GM18502 (cell line): ENCODE data around the gene PAOX.

Source experiments
- ATAC-seq: cut with Tn5 transposase; IDR thresholded peaks from one replicate; pipeline ENCODE4 v1.9.1; 2021; ENCODE audit warnings: mild to moderate bottlenecking; ENCODE audit not compliant: unreplicated experiment, poor library complexity

Gene PAOX

DNA sequence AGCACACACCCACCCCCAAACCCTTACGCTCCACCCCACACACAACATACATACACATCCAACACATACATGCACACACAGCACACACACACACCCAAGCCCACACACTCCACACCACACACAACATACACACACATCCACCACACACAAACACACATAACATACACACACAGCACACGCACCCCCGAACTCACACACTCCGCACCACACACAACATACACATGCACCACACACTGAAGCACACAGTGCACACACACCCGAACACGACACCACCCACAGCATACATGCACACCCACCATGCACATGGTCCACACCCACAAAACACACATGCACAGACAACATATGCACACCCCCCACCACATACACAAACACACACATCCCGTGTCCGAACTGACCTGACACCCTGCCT, 29.9 kb upstream of the PAOX start:
- no peak for ATAC-seq

DNA sequence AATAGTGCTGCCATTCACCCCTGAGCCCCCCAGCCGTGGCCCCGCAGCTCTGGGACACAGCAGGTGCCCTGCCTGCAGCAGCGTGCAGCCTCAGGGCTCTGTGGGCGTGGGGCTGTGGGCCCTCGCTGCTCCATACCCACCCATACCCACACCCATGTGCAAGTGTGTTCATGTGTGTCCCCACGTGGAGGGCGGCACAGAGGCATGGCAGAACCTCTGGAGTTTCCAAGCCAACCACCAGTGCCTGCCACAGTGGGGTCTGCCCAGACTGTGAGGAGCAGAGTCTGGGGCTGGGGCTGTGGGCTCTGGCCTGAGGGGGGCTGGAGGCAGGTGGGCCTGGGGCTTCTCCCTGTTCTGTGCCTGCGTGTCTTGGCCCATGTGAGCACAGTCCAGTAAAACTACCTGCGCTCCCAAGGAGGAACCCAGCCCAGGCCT, 29.5 kb upstream of the PAOX start:
- no peak for ATAC-seq

DNA sequence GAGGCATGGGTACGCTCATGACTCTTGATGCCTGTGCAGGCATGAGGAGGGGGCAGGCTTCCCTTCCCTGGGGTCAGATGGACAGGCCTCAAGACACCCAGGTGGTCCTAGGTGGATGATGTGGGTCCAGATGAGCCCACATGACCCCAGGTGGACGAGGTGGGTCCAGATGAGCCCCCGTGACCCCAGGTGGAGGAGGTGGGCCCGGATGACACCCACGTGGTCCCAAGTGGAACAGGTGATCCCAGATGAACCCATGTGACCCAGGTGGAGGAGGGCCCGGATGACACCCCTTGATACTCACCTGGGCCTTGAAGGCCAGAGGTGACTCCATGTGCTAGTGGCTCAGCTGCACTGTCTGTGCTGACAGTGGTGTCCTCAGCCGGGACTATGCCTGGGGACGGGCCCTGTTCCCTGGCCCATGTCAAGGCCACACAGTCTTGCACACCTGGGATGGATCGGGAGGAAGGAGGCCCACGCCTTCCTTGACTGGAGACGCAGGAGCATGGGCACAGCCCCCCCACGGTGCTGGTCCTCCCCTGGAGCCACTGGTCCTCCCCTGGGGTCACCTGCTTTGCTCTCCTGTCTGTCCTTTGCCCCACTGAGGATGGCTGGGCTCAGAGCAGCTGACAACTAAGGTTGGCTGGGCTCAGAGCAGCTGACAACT, 28.6 kb upstream of the PAOX start:
- ATAC-seq, result no peak

DNA sequence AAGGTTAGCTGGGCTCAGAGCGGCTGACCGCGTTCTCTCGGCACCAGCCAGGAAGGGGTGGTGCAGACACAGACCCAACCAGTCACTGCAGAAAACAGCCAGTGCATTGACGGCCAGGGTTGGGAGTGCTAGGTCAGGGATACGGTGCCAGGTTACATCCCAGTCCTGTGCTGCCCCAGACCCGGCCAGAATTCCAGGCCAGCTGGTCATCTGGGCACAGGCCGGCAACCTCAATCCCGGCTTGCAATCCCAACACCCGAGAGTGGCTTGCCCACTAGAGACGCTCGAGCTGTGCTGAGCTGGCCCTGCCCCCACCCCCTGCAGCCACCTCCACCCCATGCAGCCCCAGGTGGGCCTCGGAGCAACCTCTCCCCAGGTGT, 28.1 kb upstream of the PAOX start:
- no peak for ATAC-seq

DNA sequence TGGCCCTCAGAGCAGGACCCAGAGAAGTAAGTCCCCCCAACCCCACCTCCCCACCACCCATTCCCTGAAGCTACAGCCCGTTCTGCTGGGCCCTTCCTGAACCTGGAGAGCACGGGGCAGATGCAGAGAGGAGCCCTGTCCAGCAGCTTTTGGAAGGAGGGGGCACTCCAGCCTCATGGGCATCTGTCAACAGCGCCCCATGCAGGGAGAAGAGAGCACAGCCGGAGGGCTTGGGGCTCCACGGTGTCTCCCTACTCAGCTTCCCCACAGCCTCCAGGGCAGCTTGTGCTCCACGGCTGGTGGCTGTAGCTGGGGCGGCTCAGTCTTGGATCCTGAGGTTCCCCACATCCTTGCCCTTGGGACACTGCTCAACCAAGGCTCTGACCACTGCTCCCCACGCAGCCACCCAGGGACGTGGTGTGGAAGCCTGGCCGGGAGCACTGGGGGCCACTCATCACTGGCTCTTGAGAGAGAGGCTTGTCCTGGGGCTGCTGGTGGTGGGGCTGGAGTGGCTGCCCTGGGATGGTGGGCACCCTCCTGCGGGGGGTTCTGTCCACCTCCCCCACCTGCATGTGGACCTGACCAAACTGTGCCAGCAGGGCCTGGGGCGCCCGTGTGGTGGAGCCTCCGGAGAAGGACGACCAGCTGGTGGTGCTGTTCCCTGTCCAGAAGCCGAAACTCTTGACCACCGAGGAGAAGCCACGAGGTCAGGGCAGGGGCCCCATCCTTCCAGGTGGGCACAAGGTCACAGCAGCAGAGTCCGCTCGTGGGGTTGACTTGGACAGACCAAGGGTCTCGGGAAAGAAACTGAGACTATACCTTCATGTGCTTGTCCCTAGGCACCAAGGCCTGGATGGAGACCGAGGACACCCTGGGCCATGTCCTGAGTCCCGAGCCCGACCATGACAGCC, 27.4 kb upstream of the PAOX start:
- ATAC-seq, result no peak

DNA sequence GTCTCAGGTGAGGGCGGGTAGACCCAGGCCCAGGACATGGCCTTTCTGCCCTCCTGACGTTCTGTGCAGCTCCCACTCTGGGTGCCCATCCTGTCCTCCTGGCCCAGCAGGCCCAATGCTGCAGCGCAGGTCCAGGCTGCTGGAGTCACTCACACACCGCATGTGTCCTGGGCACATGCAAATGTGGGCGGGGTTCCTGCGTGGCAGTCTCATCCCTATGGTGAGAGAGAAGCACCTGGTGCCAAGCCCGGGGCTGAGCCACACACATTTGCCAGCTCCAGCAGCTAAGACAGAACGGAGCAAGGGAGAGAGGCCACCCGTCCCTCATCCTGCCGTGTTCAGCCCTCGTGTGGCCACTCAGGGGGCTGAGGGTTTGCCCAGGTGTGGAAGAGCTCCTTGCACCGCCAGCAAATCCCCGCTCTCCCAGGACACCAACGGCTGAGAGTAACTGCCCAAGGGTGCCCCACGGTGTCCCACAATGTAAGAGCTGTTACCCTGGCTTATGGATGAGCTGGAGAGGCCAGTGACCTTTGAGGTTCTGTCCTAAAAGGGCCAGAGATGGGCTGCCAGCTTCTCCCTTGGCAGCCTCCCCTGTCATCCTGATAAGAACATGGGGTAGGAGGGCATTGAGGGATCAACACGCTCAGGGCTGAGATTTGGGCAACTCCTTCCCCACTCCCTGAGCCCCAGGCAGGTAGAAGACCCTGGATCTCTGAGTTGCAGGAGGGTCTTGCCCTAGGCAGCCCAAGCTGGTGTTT, 25.7 kb upstream of the PAOX start:
- ATAC-seq, result no peak

DNA sequence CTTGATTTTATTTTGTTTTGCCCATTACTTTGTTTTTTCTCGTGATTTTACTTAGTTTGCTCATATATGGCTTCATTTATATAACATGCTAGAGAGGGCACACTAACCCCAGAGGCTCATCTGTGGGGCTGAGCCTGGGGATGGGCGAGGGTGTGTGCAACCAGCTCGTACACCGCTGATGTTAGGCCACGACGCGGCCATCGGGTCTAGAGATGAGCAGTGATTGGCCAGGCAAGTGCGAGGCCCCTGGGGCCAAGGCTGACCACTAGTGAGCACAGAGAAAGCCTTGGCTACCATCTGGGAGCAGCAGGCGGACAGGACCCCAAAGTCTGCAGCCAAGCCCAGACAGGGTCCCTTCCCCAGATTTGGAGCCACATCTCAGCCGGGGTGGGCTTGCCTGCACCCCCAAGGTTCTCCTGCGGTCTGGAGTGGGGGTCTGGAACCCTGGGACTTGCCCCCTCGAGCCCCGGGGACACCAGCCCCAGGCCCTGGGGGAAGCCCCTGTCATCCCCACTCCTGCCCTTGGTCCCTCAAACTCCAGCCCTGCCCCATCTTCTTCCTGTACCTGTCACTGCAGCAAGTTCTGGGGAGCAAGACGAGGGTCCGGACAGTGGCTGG, 25.0 kb upstream of the PAOX start:
- no peak for ATAC-seq

DNA sequence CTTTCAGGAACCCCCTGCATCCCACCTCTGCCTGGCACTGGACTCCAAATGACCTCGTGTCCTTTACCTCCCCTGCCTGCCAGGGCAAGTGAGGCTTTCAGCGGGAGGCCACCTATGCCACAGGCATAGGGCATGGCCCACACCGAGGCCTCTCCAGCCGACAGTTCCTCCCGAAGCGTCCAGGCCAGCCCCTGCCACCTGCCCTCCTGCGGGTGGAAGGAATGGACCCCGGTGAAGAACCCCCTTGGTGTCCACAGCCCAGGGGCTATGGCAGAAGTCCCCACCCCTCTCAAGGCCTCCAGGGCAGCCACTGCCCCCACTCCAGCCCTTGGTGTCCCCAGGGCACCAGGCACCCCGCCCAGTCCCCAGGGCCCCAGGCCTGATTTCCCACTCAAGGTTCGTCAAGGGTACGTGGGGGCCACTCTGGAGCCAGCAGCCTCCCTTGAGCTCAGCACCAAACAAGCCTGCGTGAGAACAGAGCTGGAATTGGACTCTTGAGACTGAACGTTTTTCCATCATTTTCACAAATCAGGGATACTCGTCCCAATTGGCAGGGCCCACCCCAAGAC, 24.3 kb upstream of the PAOX start:
- ATAC-seq, result no peak

DNA sequence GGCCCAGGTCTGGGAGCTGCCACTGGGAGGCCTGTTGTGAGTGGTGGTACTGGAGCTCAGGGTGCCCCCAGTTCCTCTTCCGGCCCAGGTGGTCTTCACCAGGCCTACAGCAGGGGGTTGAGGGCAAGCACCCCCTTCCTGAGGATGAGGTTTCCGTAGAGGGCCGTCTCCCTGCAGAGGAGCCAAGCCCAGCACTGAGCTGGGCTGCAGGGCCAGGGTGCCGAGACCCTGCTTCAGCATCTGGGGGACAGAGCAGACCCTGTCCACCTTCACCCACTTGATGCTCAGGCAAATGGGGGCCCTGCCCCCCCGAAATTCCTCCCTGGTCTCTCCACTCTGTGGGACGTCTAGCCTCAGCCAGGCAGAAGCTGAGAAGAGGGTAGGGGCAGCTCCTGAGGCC, 23.8 kb upstream of the PAOX start:
- ATAC-seq, result no peak

DNA sequence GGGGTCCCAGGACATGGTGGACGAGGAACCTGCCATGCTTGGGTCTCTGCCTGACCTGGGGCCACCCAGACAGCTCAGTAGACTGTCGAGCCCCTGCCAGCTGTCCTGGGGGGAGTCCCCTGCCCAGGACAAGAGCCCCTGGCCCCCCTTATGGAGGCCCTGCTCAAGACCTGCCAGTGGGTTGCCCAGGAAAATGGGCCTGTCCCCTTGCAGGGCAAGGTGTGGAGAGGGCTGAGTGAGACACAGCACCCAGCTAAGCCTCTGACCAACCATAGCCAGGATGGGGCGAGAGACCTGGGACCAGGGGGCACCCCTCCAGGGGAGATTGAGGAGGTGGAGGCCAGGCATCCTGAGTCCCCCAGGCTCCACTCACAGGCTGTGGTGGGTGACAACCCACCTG, 23.1 kb upstream of the PAOX start:
- no peak for ATAC-seq

DNA sequence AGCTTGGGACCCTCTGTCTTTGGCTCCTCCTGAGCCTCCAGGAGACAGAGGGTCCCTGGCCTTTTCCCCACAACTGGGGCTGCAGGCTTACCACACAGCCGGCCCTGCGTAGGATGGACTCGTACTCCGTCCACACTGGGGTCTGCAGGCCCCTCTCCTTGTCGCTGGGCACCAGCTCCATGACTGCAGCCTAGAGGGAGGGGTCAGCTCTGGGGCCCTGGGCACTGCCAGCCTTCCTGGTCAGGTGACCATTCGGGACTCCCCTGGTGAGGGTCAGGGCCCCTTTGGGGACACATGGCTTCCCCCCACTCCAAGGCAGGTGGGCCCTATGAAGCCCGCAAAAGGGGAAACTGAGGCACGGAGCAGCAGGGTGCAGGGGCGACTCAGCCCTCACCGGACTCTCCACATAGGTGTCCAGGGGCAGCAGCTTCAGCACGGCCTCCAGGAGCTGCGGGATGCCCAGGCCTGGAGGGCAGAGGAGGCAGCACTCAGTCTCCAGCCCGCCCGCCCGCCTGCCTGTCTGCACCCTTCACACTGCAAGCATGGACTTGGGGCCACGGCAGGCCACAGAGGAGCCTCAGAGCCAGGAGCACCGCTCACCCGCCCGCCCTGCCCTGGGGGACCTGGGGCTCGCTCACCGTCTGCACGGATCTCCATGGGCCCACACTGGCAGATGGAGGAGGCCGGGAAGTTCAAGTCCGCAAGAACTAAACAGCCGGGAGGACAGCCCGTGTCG, 22.3 kb upstream of the PAOX start:
- no peak for ATAC-seq

DNA sequence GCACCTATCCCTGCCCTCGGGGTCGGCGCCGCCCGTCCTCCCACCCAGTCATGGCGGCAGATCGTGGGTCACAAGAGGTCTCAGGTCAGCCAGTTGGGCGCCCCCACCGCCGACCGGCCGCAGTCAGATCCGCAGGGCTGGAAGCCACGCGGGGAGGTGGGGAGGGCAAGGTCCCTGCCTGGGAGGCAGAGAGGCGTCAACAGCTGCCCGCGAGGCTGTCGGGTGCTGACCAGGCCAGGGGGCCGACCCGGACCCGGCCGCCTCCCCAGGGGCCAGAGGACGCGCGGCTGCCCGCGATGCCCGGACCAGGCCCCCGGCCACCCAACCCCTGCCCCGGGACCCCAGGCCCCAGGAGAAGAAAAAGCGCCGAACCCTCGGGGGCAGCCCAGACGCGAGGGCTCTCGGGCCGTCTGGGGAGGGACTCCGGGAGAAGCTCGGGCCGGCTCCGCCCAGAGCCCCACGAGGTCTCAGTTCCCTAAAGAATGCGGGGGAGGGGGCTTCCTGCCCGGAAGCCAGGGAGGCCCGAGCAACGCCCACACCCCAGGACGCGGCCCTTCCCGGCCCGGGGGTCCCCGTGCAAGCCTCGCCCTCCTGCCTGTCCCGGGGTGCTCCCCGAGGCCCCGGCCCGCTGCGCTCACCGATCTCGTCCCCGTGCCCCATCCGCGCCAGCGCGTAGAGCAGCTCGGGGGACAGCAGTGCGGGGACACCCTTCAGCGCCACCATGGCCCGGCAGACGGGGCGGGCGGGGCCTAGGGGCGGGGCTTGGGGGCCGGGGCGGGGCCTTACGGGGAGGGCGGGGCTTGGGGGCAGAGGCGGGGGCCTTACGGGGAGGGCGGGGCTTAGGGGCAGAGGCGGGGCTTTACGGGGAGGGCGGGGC, 21.5 kb upstream of the PAOX start, which contains the start of gene FUOM:
FUOM (minus strand) TSS at position 735 of the 877 bp plus-strand sequence; CDS start at position 723, 12 bp downstream.
- ATAC-seq, result peak; percentile 75

DNA sequence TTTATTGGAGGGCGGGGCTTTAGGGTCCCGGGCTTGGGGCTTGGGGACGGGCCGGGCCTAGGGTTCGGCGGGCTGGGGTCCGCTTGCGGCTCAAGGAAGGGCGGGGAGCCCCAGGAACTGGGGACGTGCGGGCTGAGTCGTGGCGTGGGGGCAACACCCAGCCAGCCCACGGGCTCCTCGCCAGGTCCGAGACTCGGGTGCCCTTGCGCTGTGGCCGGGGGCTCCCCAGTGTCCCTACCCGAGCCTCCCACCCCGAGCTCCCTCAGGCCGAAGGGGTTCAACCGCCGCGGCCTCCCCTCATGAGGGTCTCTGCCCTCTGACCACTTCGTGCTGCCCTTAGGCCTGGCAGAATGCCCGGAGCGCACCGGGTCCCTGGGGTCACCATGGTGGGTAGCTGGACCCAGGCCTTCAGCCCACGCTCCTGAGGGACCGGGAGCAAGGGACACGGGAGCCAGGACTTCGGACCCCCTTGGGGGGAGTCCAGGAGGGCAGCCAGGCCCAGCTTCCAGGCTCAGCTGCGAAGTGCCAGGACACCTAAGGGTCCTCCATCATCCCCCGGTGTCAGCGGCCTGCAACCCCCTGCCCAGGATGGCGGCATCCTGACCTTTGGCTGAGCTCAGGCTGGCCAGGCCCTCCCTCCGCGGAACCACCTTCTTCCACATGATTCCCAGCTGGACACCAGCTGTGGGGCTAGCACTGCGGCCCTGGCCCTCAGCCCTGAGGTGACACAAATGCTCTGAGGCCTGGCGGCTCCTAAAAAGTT, 20.7 kb upstream of the PAOX start:
- no peak for ATAC-seq

DNA sequence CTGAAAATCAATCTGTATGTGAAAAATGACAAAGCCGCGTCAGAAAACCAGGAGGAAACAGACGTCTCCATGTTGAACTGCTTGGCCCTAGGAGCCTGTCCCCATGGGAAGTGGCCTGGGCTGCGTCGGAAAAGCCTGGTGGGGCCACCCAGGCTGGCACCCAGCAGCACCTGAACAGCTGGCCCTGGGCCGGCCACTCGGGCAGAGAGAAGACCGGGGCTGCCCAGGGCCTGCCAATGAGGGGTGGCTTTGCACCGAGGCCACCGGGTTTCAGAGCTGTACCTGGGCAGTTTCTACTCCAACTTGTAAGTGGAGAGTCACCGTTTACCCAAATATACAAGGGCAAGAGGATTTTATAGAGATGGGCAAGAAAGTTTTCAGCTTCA, 20.1 kb upstream of the PAOX start:
- ATAC-seq, result no peak

DNA sequence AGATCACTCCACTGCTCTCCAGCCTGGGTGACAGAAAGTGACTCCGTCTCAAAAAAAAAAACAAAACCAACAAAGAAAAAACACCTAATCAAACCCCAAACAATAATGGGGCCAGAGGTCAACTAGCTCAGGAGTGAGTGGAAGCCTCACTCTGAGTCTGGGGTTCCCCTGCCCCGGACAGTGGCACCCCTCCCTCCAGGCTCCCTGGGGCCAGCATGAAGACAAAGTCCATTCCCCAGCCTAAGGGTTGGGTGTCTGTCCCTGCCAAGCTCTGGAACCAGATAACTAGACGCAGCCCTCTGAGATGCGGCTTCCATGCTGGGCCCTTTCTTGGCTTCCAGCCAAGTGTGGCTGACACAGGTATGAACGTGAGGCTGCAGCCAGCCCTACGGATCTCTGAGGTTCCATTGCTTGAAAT, 19.5 kb upstream of the PAOX start:
- ATAC-seq, result no peak

DNA sequence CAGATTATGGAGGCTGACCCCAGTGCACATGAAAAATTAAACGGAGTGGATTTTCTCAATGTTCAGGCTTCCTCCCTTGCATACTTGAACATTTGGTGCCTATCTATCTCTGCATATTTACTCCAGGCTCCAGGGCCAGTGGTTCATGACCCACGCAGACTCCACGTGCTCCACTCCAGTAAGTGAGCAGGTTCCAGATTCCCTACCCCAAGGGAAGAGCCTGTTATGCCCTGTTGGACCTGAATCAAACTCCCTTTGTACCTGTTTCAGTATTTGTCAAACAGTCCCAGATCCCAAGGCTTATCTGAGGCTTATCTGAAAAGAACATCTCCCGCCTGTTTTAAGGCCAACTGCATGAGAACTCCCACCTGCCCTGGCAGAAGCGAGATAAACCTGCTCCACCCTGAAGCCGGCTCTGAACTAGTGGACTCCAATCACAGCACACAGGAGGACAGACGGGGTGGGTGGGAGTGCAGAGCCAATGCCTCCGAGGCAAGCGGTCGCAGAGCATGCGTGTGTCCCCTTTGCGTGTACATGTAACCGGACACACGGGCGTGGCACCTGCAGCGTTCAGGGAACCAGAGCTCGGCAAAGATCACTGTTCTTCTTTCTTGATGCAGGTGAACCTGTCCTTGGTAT, 19.0 kb upstream of the PAOX start:
- no peak for ATAC-seq

DNA sequence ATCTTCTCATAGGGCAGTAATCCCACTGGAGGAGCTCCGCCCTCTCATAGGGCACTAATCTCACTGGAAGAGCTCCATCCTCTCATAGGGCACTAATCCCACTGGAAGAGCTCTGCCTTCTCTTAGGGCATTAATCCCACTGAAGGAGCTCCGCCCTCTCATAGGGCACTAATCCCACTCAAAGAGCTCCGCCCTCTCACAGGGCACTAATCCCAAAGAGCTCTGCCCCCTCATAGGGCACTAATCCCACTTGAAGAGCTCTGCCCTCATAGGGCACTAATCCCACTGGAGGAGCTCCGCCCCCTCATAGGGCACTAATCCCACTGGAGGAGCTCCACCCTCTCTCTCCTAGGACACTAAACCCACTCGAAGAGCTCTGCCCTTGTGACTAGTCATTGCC, 17.8 kb upstream of the PAOX start:
- no peak for ATAC-seq
